OCI-LY7 (cell line): Measurements from ENCODE around the gene GPR82. TPM values are rescaled to one million over a fixed set of nuclear protein-coding genes. Genes with fewer than 3 reads are reported as not detected.

Experiments
- BruUV-seq: library from RNA; stranded (reverse); fragments of 400-500 nt; replicated peaks from 2 replicates; lab custom pipeline; 2021; lab: Mats Ljungman, UMichigan
- CTCF ChIA-PET: fragments of 300-600 bp; sonication (Branson Sonifier 250); formaldehyde crosslinking; loops from one replicate; lab custom pipeline; 2022; ENCODE audit warnings: antibody characterized with exemption; ENCODE audit not compliant: unreplicated experiment; lab: Charles Lee
- POLR2A ChIA-PET: fragments of 300-600 bp; sonication (Branson Sonifier 250); formaldehyde crosslinking; loops from one replicate; lab custom pipeline; 2022; ENCODE audit warnings: antibody characterized with exemption; lab: Charles Lee
- DNase-seq: peaks from one replicate; pipeline ENCODE4 v3.0.0-alpha.2; 2015; ENCODE audit warnings: low spot score
- H2AFZ ChIP-seq: fragments of 200-600 bp; sonication (generic), shearing (Covaris generic); 2 replicates; pipeline ENCODE4 v1.6.1; 2014; ENCODE audit warnings: mild to moderate bottlenecking, antibody characterized with exemption, low read length, moderate library complexity
- H3K27ac ChIP-seq: fragments of 200-600 bp; sonication (generic); 2 replicates; pipeline ENCODE4 v1.5.1; 2014; ENCODE audit warnings: mixed run types, low read depth, mild to moderate bottlenecking, moderate library complexity, low read length, inconsistent platforms; ENCODE audit not compliant: poor library complexity, severe bottlenecking
- H3K36me3 ChIP-seq: fragments of 200-600 bp; sonication (generic); 2 replicates; pipeline ENCODE4 v1.6.1; 2014; ENCODE audit warnings: mild to moderate bottlenecking, antibody characterized with exemption, low read length, moderate library complexity, mixed read lengths; ENCODE audit not compliant: insufficient read depth
- H3K4me1 ChIP-seq: fragments of 200-600 bp; sonication (generic); 2 replicates; pipeline ENCODE4 v1.5.1; 2014; ENCODE audit warnings: mild to moderate bottlenecking, low read length; ENCODE audit not compliant: insufficient read depth, poor library complexity, severe bottlenecking
- H3K4me2 ChIP-seq: fragments of 200-600 bp; sonication (generic); 2 replicates; pipeline ENCODE4 v1.6.1; 2014; ENCODE audit warnings: mild to moderate bottlenecking, low read length
- H3K4me3 ChIP-seq: fragments of 200-600 bp; sonication (generic); 2 replicates; pipeline ENCODE4 v1.5.1; 2014; ENCODE audit warnings: mild to moderate bottlenecking, low read depth, low read length; ENCODE audit not compliant: poor library complexity, severe bottlenecking
- H3K79me2 ChIP-seq: fragments of 200-600 bp; sonication (generic); 2 replicates; pipeline ENCODE4 v1.6.1; 2016; ENCODE audit warnings: low read depth, mild to moderate bottlenecking, low read length, moderate library complexity, mixed read lengths; ENCODE audit not compliant: insufficient read depth
- H3K9me2 ChIP-seq: fragments of 200-600 bp; sonication (generic); 2 replicates; pipeline ENCODE4 v1.6.1; 2016; ENCODE audit warnings: mild to moderate bottlenecking, low read length, mixed read lengths; ENCODE audit not compliant: insufficient read depth
- H3K9me3 ChIP-seq: fragments of 200-600 bp; sonication (generic); 2 replicates; pipeline ENCODE4 v1.6.1; 2014; ENCODE audit warnings: mild to moderate bottlenecking, mixed run types, low read length, mixed read lengths
- H4K20me1 ChIP-seq: fragments of 200-600 bp; sonication (generic); 2 replicates; pipeline ENCODE4 v1.6.1; 2014; ENCODE audit warnings: mild to moderate bottlenecking, antibody characterized with exemption, low read length, moderate library complexity, mixed read lengths; ENCODE audit not compliant: insufficient read depth
- CTCF ChIP-seq: fragments of 200-600 bp; sonication (generic); conservative IDR thresholded peaks from 2 replicates; pipeline ENCODE4 v1.5.1; 2014; ENCODE audit warnings: mild to moderate bottlenecking, antibody characterized with exemption, low read length, moderate library complexity, mixed read lengths
- EZH2phosphoT487 ChIP-seq: fragments of 200-600 bp; sonication (generic); IDR thresholded peaks from 2 replicates; pipeline ENCODE4 v1.6.1; 2018; ENCODE audit warnings: low read depth, borderline replicate concordance, mild to moderate bottlenecking, mixed run types, antibody characterized with exemption, low read length, moderate library complexity, mixed read lengths
- intact Hi-C: fragments of 100-400 bp; cut with micrococcal nuclease; formaldehyde crosslinking; loops from one replicate; pipeline ENCODE4 v1.10.0; 2022; ENCODE audit not compliant: unreplicated experiment
- total RNA-seq, 2 experiments: library from RNA; depleted of rRNA in 1 of 2; stranded (reverse); fragments of >200 nt in 1 of 2; shearing (Covaris generic) in 1 of 2; gene quantifications; 2 replicates each; pipeline ENCODE4 v1.2.3, GENCODE V29; 2014 to 2022

Gene GPR82
- total RNA-seq, 2 experiments from 2014 or later: 0.53 TPM; not detected in 1

- DNase-seq: peak; percentile 80
These were observed 13.1 kb downstream of the GPR82 start for GRCh38 chrX:41737065-41737464.

GRCh38 chrX:41739871-41740270 lies 15.9 kb downstream of the GPR82 start:
- Histone ChIP-seq H3K27ac (no peak overlapping the region), H3K36me3 (peaks cover 4% of the 10 kb centered on the region; the same call in 1 of the 2 replicates), H3K4me2 (0 out of 2 replicates have a peak overlapping the region, but pooled peaks have one; percentile 1), H3K4me3 (no peak overlapping the region), H3K4me1 (peaks cover 47% of the 10 kb centered on the region), H2AFZ (no peak overlapping the region), H3K9me2 (no peaks in the 10 kb centered on the region), H3K79me2 (no peaks in the 10 kb centered on the region), H3K9me3 (no peaks in the 10 kb centered on the region), H4K20me1 (no peaks in the 10 kb centered on the region)
- CTCF ChIA-PET: no interaction called here
- intact Hi-C loops: no loop called here
- no peak for DNase-seq
- TF ChIP-seq CTCF (no peak), EZH2phosphoT487 (no peak)
- POLR2A ChIA-PET: no interaction called here
- no TSS peak for BruUV-seq

More at GRCh38 chrX:41737065-41737464, 13.1 kb downstream of the GPR82 start:
- CTCF ChIA-PET: no interaction called here
- H3K9me2 ChIP-seq: no peaks in the 10 kb centered on the region
- no peak for TF ChIP-seq EZH2phosphoT487
- TF ChIP-seq CTCF: no peak
- intact Hi-C loops: no loop called here
- H2AFZ ChIP-seq: peak overlapping the region; percentile 40; the same call in 1 of the 2 replicates
- peaks cover 69% of the 10 kb centered on the region for H3K4me1 ChIP-seq
- POLR2A ChIA-PET: interaction anchor here (0.5 to 0.8 kb wide), 4 partner anchors 27 to 147 kb away, joined by 3 to 5 read pairs (median 3); no protein-coding TSS in a partner anchor
- peak overlapping the region; percentile 25 for H3K4me3 ChIP-seq
- H3K4me2 ChIP-seq: peak overlapping the region; percentile 65
- BruUV-seq: no TSS peak
- peak overlapping the region; percentile 65 for H3K27ac ChIP-seq
- no peaks in the 10 kb centered on the region for H3K79me2 ChIP-seq
- H3K36me3 ChIP-seq: no peaks in the 10 kb centered on the region
- no peaks in the 10 kb centered on the region for H4K20me1 ChIP-seq
- H3K9me3 ChIP-seq: no peaks in the 10 kb centered on the region

- POLR2A ChIA-PET: interaction anchor here (0.7 kb wide), 1 partner anchor 377 kb away, joined by 3 read pairs; no protein-coding TSS in a partner anchor
- no peaks in the 10 kb centered on the region for H3K9me2 ChIP-seq
- H3K27ac ChIP-seq: no peak overlapping the region
- DNase-seq: no peak
- no peaks in the 10 kb centered on the region for H3K9me3 ChIP-seq
- no peaks in the 10 kb centered on the region for H3K79me2 ChIP-seq
- no peaks in the 10 kb centered on the region for H3K36me3 ChIP-seq
- intact Hi-C loops: no loop called here
- H3K4me2 ChIP-seq: no peak overlapping the region
- H3K4me1 ChIP-seq: no peaks in the 10 kb centered on the region
- no peaks in the 10 kb centered on the region for H4K20me1 ChIP-seq
- BruUV-seq: no TSS peak
- CTCF ChIA-PET: interaction anchor here (0.6 kb wide), 1 partner anchor 26 kb away, joined by 6 read pairs; no protein-coding TSS in a partner anchor
- TF ChIP-seq CTCF (no peak), EZH2phosphoT487 (no peak)
- no peak overlapping the region for H2AFZ ChIP-seq
- no peak overlapping the region for H3K4me3 ChIP-seq
These were observed 26.7 kb downstream of the GPR82 start for GRCh38 chrX:41750716-41751115.
